22Rv1 (cell line): Measurements from ENCODE around the gene APOA4.

Experiments
- ZFX ChIP-seq: fragments of 450-650 bp; IDR thresholded peaks from 2 replicates; pipeline ENCODE4 v1.6.1; 2017; ENCODE audit warnings: antibody characterized with exemption, borderline replicate concordance
- TF ChIP-seq, protein P1 (sequence below): fragments of 450-650 bp; IDR thresholded peaks from 2 replicates; pipeline ENCODE4 v1.5.1; 2017; ENCODE audit warnings: mild to moderate bottlenecking

- TF ChIP-seq, protein P1, sequence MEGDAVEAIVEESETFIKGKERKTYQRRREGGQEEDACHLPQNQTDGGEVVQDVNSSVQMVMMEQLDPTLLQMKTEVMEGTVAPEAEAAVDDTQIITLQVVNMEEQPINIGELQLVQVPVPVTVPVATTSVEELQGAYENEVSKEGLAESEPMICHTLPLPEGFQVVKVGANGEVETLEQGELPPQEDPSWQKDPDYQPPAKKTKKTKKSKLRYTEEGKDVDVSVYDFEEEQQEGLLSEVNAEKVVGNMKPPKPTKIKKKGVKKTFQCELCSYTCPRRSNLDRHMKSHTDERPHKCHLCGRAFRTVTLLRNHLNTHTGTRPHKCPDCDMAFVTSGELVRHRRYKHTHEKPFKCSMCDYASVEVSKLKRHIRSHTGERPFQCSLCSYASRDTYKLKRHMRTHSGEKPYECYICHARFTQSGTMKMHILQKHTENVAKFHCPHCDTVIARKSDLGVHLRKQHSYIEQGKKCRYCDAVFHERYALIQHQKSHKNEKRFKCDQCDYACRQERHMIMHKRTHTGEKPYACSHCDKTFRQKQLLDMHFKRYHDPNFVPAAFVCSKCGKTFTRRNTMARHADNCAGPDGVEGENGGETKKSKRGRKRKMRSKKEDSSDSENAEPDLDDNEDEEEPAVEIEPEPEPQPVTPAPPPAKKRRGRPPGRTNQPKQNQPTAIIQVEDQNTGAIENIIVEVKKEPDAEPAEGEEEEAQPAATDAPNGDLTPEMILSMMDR = peak; percentile 86
- no peak for TF ChIP-seq ZFX
These were observed 12.9 kb upstream of the APOA4 start for GRCh38 chr11:116835791-116836631.
